GM23338 (cell line): Measurements from ENCODE around the gene PDE10A. TPM values are rescaled to one million over a fixed set of nuclear protein-coding genes. Genes with fewer than 3 reads are reported as not detected.

ENCODE experiments used
- ATAC-seq: fragments of 200-7000 bp; cut with Tn5 transposase; 3 replicates; pipeline ENCODE4 v1.9.1; 2020
- DNase-seq: peaks from one replicate; pipeline ENCODE4 v3.0.0-alpha.2; 2015; ENCODE audit warnings: low spot score
- H2AFZ ChIP-seq: fragments of 200-600 bp; sonication (generic); 2 replicates; pipeline ENCODE4 v1.8.0; 2016; ENCODE audit warnings: antibody characterized with exemption, mild to moderate bottlenecking, moderate library complexity
- H3F3A ChIP-seq: fragments of 200-600 bp; sonication (generic); replicated peaks from 2 replicates; pipeline ENCODE4 v1.8.0; 2017; ENCODE audit warnings: antibody characterized with exemption, mixed run types, low read depth
- H3K27ac ChIP-seq: fragments of 200-600 bp; sonication (generic); 2 replicates; pipeline ENCODE4 v1.6.1; 2016; ENCODE audit warnings: low read depth
- H3K27me3 ChIP-seq: fragments of 200-600 bp; sonication (generic); 2 replicates; pipeline ENCODE4 v1.8.0; 2016; ENCODE audit warnings: mild to moderate bottlenecking, mixed run types, moderate library complexity; ENCODE audit not compliant: insufficient read depth
- H3K36me3 ChIP-seq: fragments of 200-600 bp; sonication (generic); 2 replicates; pipeline ENCODE4 v1.8.0; 2016; ENCODE audit warnings: mild to moderate bottlenecking; ENCODE audit not compliant: insufficient read depth
- H3K4me1 ChIP-seq: fragments of 200-600 bp; sonication (generic); 2 replicates; pipeline ENCODE4 v1.8.0; 2016; ENCODE audit warnings: mild to moderate bottlenecking, moderate library complexity; ENCODE audit not compliant: insufficient read depth
- H3K4me2 ChIP-seq: fragments of 200-600 bp; sonication (generic); 2 replicates; pipeline ENCODE4 v1.7.1; 2017; ENCODE audit warnings: mixed run types
- H3K4me3 ChIP-seq: fragments of 200-600 bp; sonication (generic); 2 replicates; pipeline ENCODE4 v1.6.1; 2016; ENCODE audit warnings: mixed run types
- H3K79me2 ChIP-seq: fragments of 200-600 bp; sonication (generic); replicated peaks from 2 replicates; pipeline ENCODE4 v1.8.0; 2017; ENCODE audit warnings: mild to moderate bottlenecking; ENCODE audit not compliant: insufficient read depth
- H3K9me2 ChIP-seq: fragments of 200-600 bp; sonication (generic); 2 replicates; pipeline ENCODE4 v1.8.0; 2017; ENCODE audit not compliant: insufficient read depth
- H4K20me1 ChIP-seq: fragments of 200-600 bp; sonication (generic); replicated peaks from 2 replicates; pipeline ENCODE4 v1.8.0; 2017; ENCODE audit warnings: mild to moderate bottlenecking; ENCODE audit not compliant: insufficient read depth
- H3K27ac Mint-ChIP-seq: 2 replicates; pipeline ENCODE4 v1.8.0; 2020; ENCODE audit warnings: inconsistent platforms, mild to moderate bottlenecking, moderate library complexity, mixed read lengths
- H3K27me3 Mint-ChIP-seq: 3 replicates; pipeline ENCODE4 v1.8.0; 2022; ENCODE audit warnings: low read depth, mild to moderate bottlenecking, moderate library complexity, mixed read lengths, inconsistent platforms; ENCODE audit not compliant: insufficient read depth, poor library complexity
- H3K36me3 Mint-ChIP-seq: 3 replicates; pipeline ENCODE4 v1.8.0; 2021; ENCODE audit warnings: low read depth, mild to moderate bottlenecking, inconsistent platforms, moderate library complexity, mixed read lengths
- H3K4me1 Mint-ChIP-seq: 3 replicates; pipeline ENCODE4 v1.8.0; 2020; ENCODE audit warnings: mild to moderate bottlenecking, inconsistent platforms, mixed read lengths
- H3K4me3 Mint-ChIP-seq: 3 replicates; pipeline ENCODE4 v1.8.0; 2021; ENCODE audit warnings: moderate library complexity, mild to moderate bottlenecking, inconsistent platforms, mixed read lengths
- H3K9me3 Mint-ChIP-seq: 3 replicates; pipeline ENCODE4 v1.8.0; 2020; ENCODE audit warnings: moderate library complexity, mild to moderate bottlenecking, inconsistent platforms, mixed read lengths
- CREB1 ChIP-seq: fragments of 250-450 bp; sonication (Bioruptor Pico); IDR thresholded peaks from 2 replicates; pipeline ENCODE4 v1.5.0; 2020; ENCODE audit warnings: low read depth, mild to moderate bottlenecking, moderate library complexity
- ETS1 ChIP-seq: IDR thresholded peaks from 2 replicates; pipeline ENCODE4 v1.6.1; 2016; ENCODE audit warnings: antibody characterized with exemption
- EZH2 ChIP-seq: fragments of 200-600 bp; sonication (generic); IDR thresholded peaks from one replicate; pipeline ENCODE4 v1.8.0; 2017; ENCODE audit warnings: antibody characterized with exemption, mild to moderate bottlenecking, low read depth; ENCODE audit not compliant: unreplicated experiment
- EZH2phosphoT487 ChIP-seq: fragments of 200-600 bp; sonication (generic); IDR thresholded peaks from one replicate; pipeline ENCODE4 v1.8.1; 2018; ENCODE audit warnings: antibody characterized with exemption; ENCODE audit not compliant: unreplicated experiment
- JUNB ChIP-seq: IDR thresholded peaks from one replicate; pipeline ENCODE4 v1.6.1; 2016; ENCODE audit warnings: antibody characterized with exemption; ENCODE audit not compliant: unreplicated experiment
- NANOG ChIP-seq: IDR thresholded peaks from 2 replicates; pipeline ENCODE4 v1.6.1; 2016; ENCODE audit warnings: antibody characterized with exemption, borderline replicate concordance
- POLR2AphosphoS5 ChIP-seq: IDR thresholded peaks from 2 replicates; pipeline ENCODE4 v1.6.1; 2016; ENCODE audit warnings: antibody characterized with exemption, low read depth
- REST ChIP-seq: IDR thresholded peaks from one replicate; pipeline ENCODE4 v1.6.1; 2018; ENCODE audit warnings: antibody characterized with exemption; ENCODE audit not compliant: unreplicated experiment
- STAT1 ChIP-seq: IDR thresholded peaks from one replicate; pipeline ENCODE4 v1.6.1; 2016; ENCODE audit warnings: antibody characterized with exemption; ENCODE audit not compliant: unreplicated experiment
- ZNF114 ChIP-seq: fragments of 250-450 bp; sonication (Bioruptor Pico); IDR thresholded peaks from 2 replicates; pipeline ENCODE4 v1.5.0; 2020; ENCODE audit warnings: mild to moderate bottlenecking, moderate library complexity
- ZNF331 ChIP-seq: fragments of 250-450 bp; sonication (Bioruptor Pico); IDR thresholded peaks from 2 replicates; pipeline ENCODE4 v1.5.0; 2020; ENCODE audit warnings: low read depth, mild to moderate bottlenecking, moderate library complexity
- ZNF462 ChIP-seq: fragments of 250-450 bp; sonication (Bioruptor Pico); IDR thresholded peaks from 2 replicates; pipeline ENCODE4 v1.5.0; 2020; ENCODE audit warnings: mild to moderate bottlenecking, moderate library complexity
- polyA plus RNA-seq: library from polyadenylated mRNA; unstranded; fragments of >200 nt; fragmentation: Nextera tagmentation; extraction: Ambion mirVana; gene quantifications from 2 replicates; pipeline ENCODE4 v1.2.1, GENCODE V29; 2016
- total RNA-seq: library from RNA; depleted of rRNA; stranded (reverse); fragments of >200 nt; shearing (Covaris generic); gene quantifications from 2 replicates; pipeline ENCODE4 v1.2.3, GENCODE V29; 2014
- TF ChIP-seq, protein P1 (sequence below), 2 experiments: fragments of 200-600 bp in 1 of 2; sonication (generic) in 1 of 2; conservative IDR thresholded peaks; 2 replicates each; pipeline versions ENCODE4 v1.5.1 to v1.6.1; 2016 to 2017; ENCODE audit warnings: antibody characterized with exemption in 2 of 2, low read depth in 2 of 2, mild to moderate bottlenecking in 2 of 2, moderate library complexity in 1 of 2

PDE10A gene
- total and polyA plus RNA-seq, 2 experiments from 2014 or later: 0.50 to 3.9 TPM

DNA sequence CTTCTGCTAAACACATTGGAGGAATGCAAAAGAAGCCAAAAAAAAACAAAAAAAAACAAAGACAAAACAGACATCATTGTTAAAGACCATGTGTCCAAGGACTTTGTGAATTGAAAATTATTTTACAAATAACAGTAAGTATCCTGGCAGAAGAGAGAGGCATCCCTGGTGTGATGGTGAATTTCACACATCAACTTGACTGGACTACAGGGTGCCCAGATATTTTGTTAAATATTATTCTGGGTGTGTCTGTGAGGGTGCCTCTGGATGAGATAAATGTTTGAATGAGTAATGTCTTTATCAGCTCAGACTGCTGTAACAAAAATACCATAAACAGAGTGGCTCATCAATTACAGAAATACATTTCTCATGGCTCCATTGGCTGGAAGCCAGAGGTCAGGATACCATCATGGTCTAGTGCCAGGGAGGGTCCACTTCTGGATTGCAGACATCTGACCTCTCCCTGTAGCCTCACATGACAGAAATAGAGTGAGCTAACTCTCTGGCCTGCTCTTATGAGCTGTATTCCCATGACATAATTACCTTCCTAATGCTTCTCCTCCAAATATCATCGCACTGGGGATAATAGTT is 341.4 kb downstream of the PDE10A start:
- Histone ChIP-seq H3K4me3 (no peak overlapping the region), H4K20me1 (no peaks in the 10 kb centered on the region), H3K27me3 (no peaks in the 10 kb centered on the region), H3K4me2 (no peak overlapping the region), H3K27ac (no peak overlapping the region), H3F3A (no peaks in the 10 kb centered on the region), H3K36me3 (0 out of 2 replicates have a peak, but pooled peaks cover 4% of the 10 kb centered on the region), H3K4me1 (no peaks in the 10 kb centered on the region), H3K9me2 (no peaks in the 10 kb centered on the region), H3K79me2 (no peaks in the 10 kb centered on the region), H2AFZ (no peak overlapping the region)
- no peak overlapping the region for H3K27ac Mint-ChIP-seq
- TF ChIP-seq EZH2 (no peak), EZH2phosphoT487 (no peak), JUNB (no peak), REST (no peak), NANOG (no peak), ETS1 (no peak), ZNF462 (CRISPR knock-in tag) (no peak), ZNF114 (CRISPR knock-in tag) (no peak), POLR2AphosphoS5 (no peak), CREB1 (no peak), STAT1 (no peak), ZNF331 (CRISPR knock-in tag) (no peak)
- TF ChIP-seq, protein P1, sequence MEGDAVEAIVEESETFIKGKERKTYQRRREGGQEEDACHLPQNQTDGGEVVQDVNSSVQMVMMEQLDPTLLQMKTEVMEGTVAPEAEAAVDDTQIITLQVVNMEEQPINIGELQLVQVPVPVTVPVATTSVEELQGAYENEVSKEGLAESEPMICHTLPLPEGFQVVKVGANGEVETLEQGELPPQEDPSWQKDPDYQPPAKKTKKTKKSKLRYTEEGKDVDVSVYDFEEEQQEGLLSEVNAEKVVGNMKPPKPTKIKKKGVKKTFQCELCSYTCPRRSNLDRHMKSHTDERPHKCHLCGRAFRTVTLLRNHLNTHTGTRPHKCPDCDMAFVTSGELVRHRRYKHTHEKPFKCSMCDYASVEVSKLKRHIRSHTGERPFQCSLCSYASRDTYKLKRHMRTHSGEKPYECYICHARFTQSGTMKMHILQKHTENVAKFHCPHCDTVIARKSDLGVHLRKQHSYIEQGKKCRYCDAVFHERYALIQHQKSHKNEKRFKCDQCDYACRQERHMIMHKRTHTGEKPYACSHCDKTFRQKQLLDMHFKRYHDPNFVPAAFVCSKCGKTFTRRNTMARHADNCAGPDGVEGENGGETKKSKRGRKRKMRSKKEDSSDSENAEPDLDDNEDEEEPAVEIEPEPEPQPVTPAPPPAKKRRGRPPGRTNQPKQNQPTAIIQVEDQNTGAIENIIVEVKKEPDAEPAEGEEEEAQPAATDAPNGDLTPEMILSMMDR (conservative IDR thresholded peaks at IDR 0.05; ENCODE audit: low read depth in 2 of 2): no peak
- DNase-seq: no peak
- no peak for ATAC-seq
- 0 out of 3 replicates have a peak, but pooled peaks cover 2% of the 10 kb centered on the region for H3K4me1 Mint-ChIP-seq
- peaks cover 12% of the 10 kb centered on the region; the same call in 2 of the 3 replicates for H3K36me3 Mint-ChIP-seq
- peaks cover 36% of the 10 kb centered on the region for H3K9me3 Mint-ChIP-seq
- H3K4me3 Mint-ChIP-seq: no peak overlapping the region
- no peaks in the 10 kb centered on the region for H3K27me3 Mint-ChIP-seq
